GM12875 (cell line): ENCODE data around the gene UBQLN4.

Experiments used
- H3K4me3 ChIP-seq: one replicate; pipeline ENCODE4 v1.5.1; 2011; ENCODE audit warnings: low read depth, low read length, control low read depth
- TF ChIP-seq, protein P1 (sequence below): IDR thresholded peaks from 2 replicates; pipeline ENCODE4 v1.5.1; 2011; ENCODE audit warnings: low read depth, mild to moderate bottlenecking, control low read depth, inconsistent platforms, low read length, moderate library complexity, borderline replicate concordance; ENCODE audit not compliant: insufficient read depth

The UBQLN4 gene

GRCh38 chr1:156053768-156054499 lies at the start of gene UBQLN4:
UBQLN4 (minus strand) TSS chr1:156053798; CDS start chr1:156053701, 97 bp downstream.
- peak within 1 kb of the TSS; percentile 84 for H3K4me3 ChIP-seq
- TF ChIP-seq, protein P1, sequence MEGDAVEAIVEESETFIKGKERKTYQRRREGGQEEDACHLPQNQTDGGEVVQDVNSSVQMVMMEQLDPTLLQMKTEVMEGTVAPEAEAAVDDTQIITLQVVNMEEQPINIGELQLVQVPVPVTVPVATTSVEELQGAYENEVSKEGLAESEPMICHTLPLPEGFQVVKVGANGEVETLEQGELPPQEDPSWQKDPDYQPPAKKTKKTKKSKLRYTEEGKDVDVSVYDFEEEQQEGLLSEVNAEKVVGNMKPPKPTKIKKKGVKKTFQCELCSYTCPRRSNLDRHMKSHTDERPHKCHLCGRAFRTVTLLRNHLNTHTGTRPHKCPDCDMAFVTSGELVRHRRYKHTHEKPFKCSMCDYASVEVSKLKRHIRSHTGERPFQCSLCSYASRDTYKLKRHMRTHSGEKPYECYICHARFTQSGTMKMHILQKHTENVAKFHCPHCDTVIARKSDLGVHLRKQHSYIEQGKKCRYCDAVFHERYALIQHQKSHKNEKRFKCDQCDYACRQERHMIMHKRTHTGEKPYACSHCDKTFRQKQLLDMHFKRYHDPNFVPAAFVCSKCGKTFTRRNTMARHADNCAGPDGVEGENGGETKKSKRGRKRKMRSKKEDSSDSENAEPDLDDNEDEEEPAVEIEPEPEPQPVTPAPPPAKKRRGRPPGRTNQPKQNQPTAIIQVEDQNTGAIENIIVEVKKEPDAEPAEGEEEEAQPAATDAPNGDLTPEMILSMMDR = peak; percentile 77

- TF ChIP-seq, protein P1 = no peak
- no peak overlapping the region for H3K4me3 ChIP-seq
Observed at GRCh38 chr1:156102633-156103511, 49.3 kb upstream of the UBQLN4 start.

GRCh38 chr1:156101880-156102279 lies 48.3 kb upstream of the UBQLN4 start:
- TF ChIP-seq, protein P1 = no peak
- no peak overlapping the region for H3K4me3 ChIP-seq

DNA sequence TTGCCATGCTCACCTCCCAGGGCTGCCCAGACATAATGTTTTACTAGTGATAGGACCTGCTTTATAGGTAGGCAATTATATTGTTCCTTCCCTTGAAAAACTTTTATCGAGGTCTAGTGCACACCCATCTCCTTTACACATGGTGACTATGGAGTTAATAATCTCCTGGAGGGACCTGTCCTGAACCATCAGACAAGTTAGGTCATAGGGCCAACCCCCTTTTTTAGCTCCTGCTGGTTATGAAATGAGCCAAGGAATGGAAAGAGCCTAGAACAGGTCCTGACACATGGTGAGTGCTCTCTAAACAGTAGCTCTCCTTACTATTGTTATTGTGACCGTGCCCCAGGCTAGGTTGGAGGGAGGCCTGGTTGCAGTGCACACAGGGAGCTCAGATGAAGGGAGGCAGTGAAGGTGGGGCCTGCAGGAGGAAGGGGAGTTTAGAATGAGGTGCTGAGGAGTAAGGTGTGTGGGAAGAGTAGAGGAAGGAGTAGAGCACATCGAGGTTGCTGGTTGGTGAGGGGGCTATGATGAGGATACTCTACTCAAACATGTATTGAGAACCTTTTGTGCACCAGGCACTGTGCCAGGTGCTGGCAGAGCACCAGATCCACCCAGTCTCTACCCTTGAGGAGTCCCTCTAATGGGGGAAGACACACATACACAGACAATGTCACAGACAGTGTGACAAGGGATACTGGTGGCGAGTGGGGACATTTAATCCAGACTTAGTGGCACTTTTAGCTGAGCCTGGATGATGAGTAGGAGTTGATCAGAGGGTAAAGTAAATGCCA lies 46.8 kb upstream of the UBQLN4 start:
- TF ChIP-seq, protein P1 = no peak
- no peak overlapping the region for H3K4me3 ChIP-seq

- TF ChIP-seq, protein P1 = no peak
- H3K4me3 ChIP-seq = no peak overlapping the region
Observed at GRCh38 chr1:156099282-156099681, 45.7 kb upstream of the UBQLN4 start.

DNA sequence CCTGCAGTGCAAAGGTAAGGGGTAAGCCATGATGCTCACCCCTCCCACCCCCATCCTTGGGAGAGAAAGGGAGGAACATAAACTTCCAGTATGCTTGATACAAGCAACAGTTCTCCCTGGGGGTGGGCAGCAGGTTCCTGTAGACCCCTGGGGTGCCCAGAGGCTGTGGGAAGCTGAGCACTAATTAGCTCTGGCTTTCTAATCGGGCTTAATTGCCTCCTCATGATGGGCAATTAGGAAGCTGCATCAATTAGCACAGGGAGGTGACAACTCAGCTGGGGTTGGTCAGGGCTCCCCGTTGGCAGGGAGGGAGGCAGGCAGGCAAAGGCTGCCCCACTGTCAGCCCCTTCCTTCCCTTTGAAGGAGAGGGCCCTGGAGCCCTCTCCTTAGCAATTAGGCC lies 45.2 kb upstream of the UBQLN4 start:
- TF ChIP-seq, protein P1 = no peak
- H3K4me3 ChIP-seq = no peak overlapping the region
